Glomerular endothelial cell (primary cell): ENCODE data around the gene CEP135. TPM values are rescaled to one million over a fixed set of nuclear protein-coding genes. Genes with fewer than 3 reads are reported as not detected.
"Not testable (repeated sequence)": the region's sequence is repeated elsewhere in the genome, so short reads cannot be mapped to it uniquely, and the experiment has no call there.

Experiments
- DNase-seq: peaks from one replicate; pipeline ENCODE4 v3.0.0-alpha.2; 2011; ENCODE audit warnings: low read depth, low spot score; ENCODE audit errors: extremely low read depth
- total RNA-seq: library from RNA; depleted of rRNA; stranded (reverse); fragments of >200 nt; gene quantifications from 2 replicates; pipeline ENCODE4 v1.2.3, GENCODE V29; 2015

CEP135 gene
- total RNA-seq, 1 donor from 2014 or later, result 9.2 TPM

DNA sequence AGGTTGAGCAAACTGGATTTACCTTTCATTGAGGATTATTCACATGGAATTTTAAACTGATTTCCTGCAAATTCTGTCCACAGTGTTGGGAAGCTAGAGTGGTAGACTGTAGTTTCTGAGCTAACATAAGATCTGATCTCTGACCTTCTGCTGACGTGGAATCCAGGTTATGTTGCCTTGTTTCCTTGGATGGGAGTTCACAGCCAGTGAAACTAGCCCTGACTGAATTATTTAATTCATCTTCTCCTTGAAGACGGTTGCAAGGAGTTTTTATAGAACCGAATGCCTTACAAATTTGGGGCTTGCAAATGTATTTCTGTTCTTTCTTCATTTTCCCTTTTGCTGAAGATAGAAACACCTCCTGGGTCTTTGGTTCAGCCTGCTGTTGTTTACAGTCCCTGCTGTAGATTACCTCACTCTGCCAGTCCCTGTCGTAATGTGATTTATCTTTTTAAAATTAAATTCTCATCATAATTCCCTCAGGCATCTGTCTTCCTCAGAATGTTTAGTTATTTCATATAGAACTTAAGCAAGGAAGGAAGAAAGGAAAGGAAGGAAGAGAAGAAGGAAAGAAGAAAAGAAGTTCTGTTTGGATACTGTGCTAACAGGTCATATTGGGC lies 113.9 kb downstream of the CEP135 start:
- DNase-seq, result no peak

- no peak for DNase-seq
Observed at GRCh38 chr4:56066493-56066892, 117.7 kb downstream of the CEP135 start.

DNA sequence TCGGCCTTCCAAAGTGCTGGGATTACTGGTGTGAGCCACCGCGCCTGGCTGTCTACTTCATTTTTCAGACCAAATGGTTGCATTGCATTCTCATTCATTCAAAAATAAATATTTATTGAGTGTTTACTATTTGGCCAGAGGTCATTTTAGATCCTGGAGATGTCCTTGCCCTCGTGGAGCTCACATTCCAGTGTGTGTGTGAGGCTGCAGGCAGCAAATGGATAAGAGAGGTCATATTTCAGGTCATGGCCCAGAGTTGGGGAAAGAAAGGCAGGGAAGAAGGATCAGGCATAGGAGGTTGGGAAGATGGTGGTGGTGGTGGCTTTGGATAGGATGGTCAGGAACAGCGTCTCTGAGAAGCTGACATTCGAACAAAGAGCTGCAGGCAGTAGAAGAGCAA lies 119.1 kb downstream of the CEP135 start:
- DNase-seq, result no peak

GRCh38 chr4:56072730-56073129 lies 124.0 kb downstream of the CEP135 start:
- DNase-seq, result not testable (repeated sequence)

DNA sequence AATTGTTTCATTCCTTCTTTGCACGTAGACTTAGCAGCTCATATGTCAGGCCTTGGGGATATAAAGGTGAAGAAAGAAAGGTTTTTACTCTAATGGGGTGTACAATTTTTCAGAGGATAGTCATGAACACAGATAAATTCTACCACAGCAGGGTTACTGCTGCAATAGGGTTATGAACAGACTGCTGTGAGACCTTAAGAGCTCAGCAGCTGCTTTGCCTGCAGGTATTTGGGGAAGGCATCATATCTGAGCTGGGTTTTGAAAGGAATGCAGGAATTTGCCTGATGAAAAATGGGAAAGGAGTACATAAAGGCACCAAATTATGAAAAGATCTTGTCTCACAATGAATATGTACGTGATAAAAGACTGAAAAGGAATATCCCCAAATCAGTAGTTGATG lies 128.9 kb downstream of the CEP135 start:
- no peak for DNase-seq

GRCh38 chr4:56078866-56079265 lies 130.1 kb downstream of the CEP135 start:
- DNase-seq, result no peak

DNA sequence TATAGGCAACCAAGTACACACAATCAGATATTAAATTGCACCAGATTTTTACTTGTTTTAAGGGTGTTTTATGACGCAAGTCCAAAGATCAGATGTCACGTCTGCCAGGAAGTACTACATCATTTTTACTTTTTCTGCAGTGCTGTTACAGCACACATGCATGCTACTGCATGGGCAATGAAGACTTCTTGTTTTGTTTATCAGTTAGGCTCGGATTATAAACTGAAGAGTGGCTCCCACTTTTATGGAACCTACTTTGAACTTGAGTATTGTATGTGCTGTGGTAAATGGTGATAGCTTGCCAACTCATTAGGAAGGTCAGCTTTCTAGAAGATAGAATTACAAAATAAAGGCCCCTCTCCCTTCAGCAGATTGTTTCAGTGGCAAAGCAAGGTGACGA lies 131.6 kb downstream of the CEP135 start:
- DNase-seq, result no peak

- DNase-seq, result no peak
Observed at GRCh38 chr4:56082829-56083228, 134.1 kb downstream of the CEP135 start.

Other genes starting within 250 kb of the CEP135 start
- not detected in 2 replicates for gene EXOC1L, start 129.2 kb upstream of the CEP135 start, total RNA-seq
- 37.4 and 42.5 TPM in 2 replicates for gene EXOC1, start 95.3 kb upstream of the CEP135 start, total RNA-seq